ENCODE results near the gene DNAJC1.

DNA sequence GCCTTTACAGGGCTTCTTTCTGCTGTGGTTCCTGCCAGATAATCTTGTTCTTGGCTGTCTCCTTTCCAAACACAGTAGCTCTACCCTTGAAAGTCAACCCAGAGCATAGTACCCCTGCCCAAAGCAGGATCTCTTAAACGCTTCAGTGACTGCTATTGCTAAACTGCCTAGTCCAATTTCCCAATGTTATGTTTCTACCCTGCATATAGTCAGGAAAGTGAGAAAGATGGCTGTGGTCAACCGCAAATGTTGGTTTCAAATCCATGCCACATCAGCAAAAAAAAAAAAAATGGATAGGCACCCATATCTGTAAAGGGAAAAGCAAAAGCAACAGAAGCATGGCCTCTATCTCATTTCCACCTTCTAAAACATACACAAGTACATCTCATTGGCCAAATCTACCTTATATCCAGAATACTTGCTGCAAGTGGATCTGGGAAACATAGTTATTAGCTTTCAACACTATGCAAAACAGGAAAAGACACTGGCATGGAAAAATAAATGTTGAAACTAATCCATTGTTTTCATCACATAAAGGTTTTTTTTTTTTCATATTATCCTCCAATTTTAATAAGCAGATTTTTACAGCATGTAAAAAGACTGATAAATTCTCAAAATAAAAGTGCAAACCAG, 59.8 kb downstream of the DNAJC1 start:
- TF ChIP-seq, protein P1, sequence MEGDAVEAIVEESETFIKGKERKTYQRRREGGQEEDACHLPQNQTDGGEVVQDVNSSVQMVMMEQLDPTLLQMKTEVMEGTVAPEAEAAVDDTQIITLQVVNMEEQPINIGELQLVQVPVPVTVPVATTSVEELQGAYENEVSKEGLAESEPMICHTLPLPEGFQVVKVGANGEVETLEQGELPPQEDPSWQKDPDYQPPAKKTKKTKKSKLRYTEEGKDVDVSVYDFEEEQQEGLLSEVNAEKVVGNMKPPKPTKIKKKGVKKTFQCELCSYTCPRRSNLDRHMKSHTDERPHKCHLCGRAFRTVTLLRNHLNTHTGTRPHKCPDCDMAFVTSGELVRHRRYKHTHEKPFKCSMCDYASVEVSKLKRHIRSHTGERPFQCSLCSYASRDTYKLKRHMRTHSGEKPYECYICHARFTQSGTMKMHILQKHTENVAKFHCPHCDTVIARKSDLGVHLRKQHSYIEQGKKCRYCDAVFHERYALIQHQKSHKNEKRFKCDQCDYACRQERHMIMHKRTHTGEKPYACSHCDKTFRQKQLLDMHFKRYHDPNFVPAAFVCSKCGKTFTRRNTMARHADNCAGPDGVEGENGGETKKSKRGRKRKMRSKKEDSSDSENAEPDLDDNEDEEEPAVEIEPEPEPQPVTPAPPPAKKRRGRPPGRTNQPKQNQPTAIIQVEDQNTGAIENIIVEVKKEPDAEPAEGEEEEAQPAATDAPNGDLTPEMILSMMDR (IDR thresholded peaks at IDR 0.05; ENCODE audit: low read length), result no peak
- TF ChIP-seq EZH2 (optimal IDR thresholded peaks at IDR 0.05; ENCODE audit: low read depth, low read length), result no peak
